H1 (cell line): ENCODE results near the gene RNF187. TPM values are rescaled to one million over a fixed set of nuclear protein-coding genes. Genes with fewer than 3 reads are reported as not detected.

Experiments used
- CTCF ChIA-PET: fragments of 300-600 bp; sonication (Branson Sonifier 250); formaldehyde crosslinking; loops from one replicate; lab custom pipeline; 2021; ENCODE audit not compliant: partially characterized antibody; lab: Charles Lee
- POLR2A ChIA-PET: fragments of 300-600 bp; sonication (Branson Sonifier 250); formaldehyde crosslinking; loops from one replicate; lab custom pipeline; 2021; ENCODE audit warnings: inconsistent platforms; ENCODE audit not compliant: partially characterized antibody; lab: Charles Lee
- DNase-seq, 2 experiments: peaks; one replicate each; pipeline versions ENCODE4 v3.0.0 to v3.0.0-alpha.2; 2010 to 2022; ENCODE audit warnings: low spot score in 2 of 2, low read depth in 1 of 2, mixed read lengths in 1 of 2
- FAIRE-seq: peaks from 2 replicates; lab custom pipeline; 2011; peaks lifted over from hg19 to GRCh38; lab: Jason Lieb, UNC
- H2AFZ ChIP-seq: 2 replicates; pipeline ENCODE4 v1.8.1; 2012; ENCODE audit warnings: low read length, inconsistent platforms
- H2AK5ac ChIP-seq: 2 replicates; pipeline ENCODE4 v1.6.1; 2013; ENCODE audit warnings: low read depth, low read length
- H2BK120ac ChIP-seq: replicated peaks from 2 replicates; pipeline ENCODE3; 2013; ENCODE audit warnings: low read depth, low read length, inconsistent platforms
- H2BK12ac ChIP-seq: 2 replicates; pipeline ENCODE4 v1.6.1; 2013; ENCODE audit warnings: low read depth, low read length
- H2BK15ac ChIP-seq: 2 replicates; pipeline ENCODE4 v1.6.1; 2013; ENCODE audit warnings: low read length
- H2BK20ac ChIP-seq: 2 replicates; pipeline ENCODE4 v1.6.1; 2013; ENCODE audit warnings: low read length
- H2BK5ac ChIP-seq: 2 replicates; pipeline ENCODE4 v1.6.1; 2013; ENCODE audit warnings: low read depth, low read length
- H3K14ac ChIP-seq: 2 replicates; pipeline ENCODE4 v1.6.1; 2013; ENCODE audit warnings: inconsistent platforms; ENCODE audit not compliant: insufficient read length
- H3K18ac ChIP-seq: 2 replicates; pipeline ENCODE4 v1.6.1; 2013; ENCODE audit warnings: low read length; ENCODE audit errors: extremely low read depth
- H3K23ac ChIP-seq: 2 replicates; pipeline ENCODE4 v1.6.1; 2013; ENCODE audit warnings: inconsistent platforms; ENCODE audit not compliant: insufficient read length
- H3K23me2 ChIP-seq: 2 replicates; pipeline ENCODE4 v1.6.1; 2013; ENCODE audit warnings: low read depth, low read length
- H3K27ac ChIP-seq: 2 replicates; pipeline ENCODE4 v1.6.1; 2011; ENCODE audit warnings: low read depth, low read length, inconsistent platforms
- H3K27me3 ChIP-seq, 4 experiments: replicated peaks in 1 of 4; 1 replicate in 1 of 4; 2 replicates in 3 of 4; pipeline versions ENCODE4 v1.6.1 to v1.8.1; 2011 to 2013; ENCODE audit warnings: low read length in 3 of 4, mild to moderate bottlenecking in 3 of 4, inconsistent platforms in 2 of 4, mixed read lengths in 2 of 4, moderate library complexity in 1 of 4; ENCODE audit not compliant: control insufficient read depth in 3 of 4, insufficient read depth in 3 of 4; ENCODE audit errors: extremely low read depth in 1 of 4
- H3K36me3 ChIP-seq, 4 experiments: 2 replicates each; pipeline versions ENCODE4 v1.6.1 to v1.8.1; 2011 to 2013; ENCODE audit warnings: mild to moderate bottlenecking in 4 of 4, low read length in 3 of 4, moderate library complexity in 2 of 4, control low read depth in 1 of 4, inconsistent platforms in 1 of 4; ENCODE audit not compliant: insufficient read depth in 4 of 4, control insufficient read depth in 2 of 4
- H3K4ac ChIP-seq: replicated peaks from 2 replicates; pipeline ENCODE3; 2013; ENCODE audit warnings: low read length, low read depth, mixed read lengths, inconsistent platforms; ENCODE audit not compliant: insufficient read length
- H3K4me1 ChIP-seq, 4 experiments: replicated peaks in 1 of 4; 1 replicate in 1 of 4; 2 replicates in 3 of 4; pipeline versions ENCODE4 v1.6.1 to v1.8.1; 2011 to 2013; ENCODE audit warnings: low read length in 3 of 4, inconsistent platforms in 2 of 4, mixed read lengths in 1 of 4; ENCODE audit not compliant: insufficient read depth in 4 of 4, control insufficient read depth in 3 of 4
- H3K4me2 ChIP-seq, 2 experiments: 2 replicates each; pipeline versions ENCODE4 v1.6.1 to v1.8.1; 2011 to 2013; ENCODE audit warnings: low read depth in 2 of 2, low read length in 2 of 2, control low read depth in 1 of 2, inconsistent platforms in 1 of 2, mild to moderate bottlenecking in 1 of 2; ENCODE audit not compliant: insufficient read depth in 1 of 2
- H3K4me3 ChIP-seq, 4 experiments: fragments of 200-600, 300-600 bp in 1 of 4; sonication (generic), shearing (Covaris generic), sonication (Bioruptor Twin) in 1 of 4; 2 replicates each; pipeline versions ENCODE4 v1.5.1 to v1.8.1; 2011 to 2016; ENCODE audit warnings: low read length in 4 of 4, low read depth in 3 of 4, control low read depth in 2 of 4, inconsistent platforms in 2 of 4, mild to moderate bottlenecking in 2 of 4, mixed read lengths in 1 of 4, moderate library complexity in 1 of 4; ENCODE audit not compliant: insufficient read depth in 2 of 4; ENCODE audit errors: extremely low read depth in 1 of 4
- H3K56ac ChIP-seq: replicated peaks from 2 replicates; pipeline ENCODE3; 2013; ENCODE audit warnings: low read depth, mild to moderate bottlenecking, mixed read lengths, low read length, inconsistent platforms; ENCODE audit not compliant: insufficient read length
- H3K79me1 ChIP-seq: 2 replicates; pipeline ENCODE4 v1.6.1; 2013; ENCODE audit warnings: low read depth, low read length, control low read depth
- H3K79me2 ChIP-seq, 2 experiments: 2 replicates each; pipeline versions ENCODE4 v1.6.1 to v1.8.1; 2012 to 2013; ENCODE audit warnings: low read length in 2 of 2, mild to moderate bottlenecking in 2 of 2, inconsistent platforms in 1 of 2; ENCODE audit not compliant: insufficient read depth in 2 of 2, control insufficient read depth in 1 of 2
- H3K9ac ChIP-seq, 4 experiments: replicated peaks in 1 of 4; 1 replicate in 1 of 4; 2 replicates in 3 of 4; pipeline versions ENCODE4 v1.6.1 to v1.8.1; 2011 to 2013; ENCODE audit warnings: low read depth in 3 of 4, low read length in 3 of 4, control low read depth in 2 of 4, mild to moderate bottlenecking in 2 of 4, moderate library complexity in 2 of 4, inconsistent platforms in 1 of 4; ENCODE audit errors: extremely low read depth in 1 of 4
- H3K9me3 ChIP-seq, 2 experiments: 2 replicates each; pipeline versions ENCODE4 v1.6.1 to v1.8.1; 2012 to 2013; ENCODE audit warnings: mild to moderate bottlenecking in 2 of 2, moderate library complexity in 2 of 2, control low read depth in 1 of 2, inconsistent platforms in 1 of 2, low read depth in 1 of 2, low read length in 1 of 2, mixed read lengths in 1 of 2; ENCODE audit not compliant: insufficient read depth in 2 of 2
- H4K20me1 ChIP-seq, 2 experiments: replicated peaks in 1 of 2; 2 replicates each; pipeline versions ENCODE3 to v1.8.1; 2011 to 2013; ENCODE audit warnings: inconsistent platforms in 2 of 2, low read length in 2 of 2, mild to moderate bottlenecking in 1 of 2; ENCODE audit not compliant: insufficient read depth in 2 of 2, control insufficient read depth in 1 of 2
- H4K5ac ChIP-seq: 2 replicates; pipeline ENCODE4 v1.6.1; 2013; ENCODE audit warnings: low read length, low read depth, mixed read lengths, inconsistent platforms; ENCODE audit not compliant: insufficient read length
- H4K8ac ChIP-seq: 2 replicates; pipeline ENCODE4 v1.8.0; 2013; ENCODE audit warnings: mild to moderate bottlenecking, moderate library complexity, low read length, inconsistent platforms; ENCODE audit not compliant: insufficient read depth; ENCODE audit errors: extremely low read depth
- H4K91ac ChIP-seq: replicated peaks from 2 replicates; pipeline ENCODE3; 2013; ENCODE audit warnings: low read length, mixed read lengths, inconsistent platforms; ENCODE audit not compliant: insufficient read length
- MAFK ChIP-seq: IDR thresholded peaks from 2 replicates; pipeline ENCODE4 v1.6.1; 2012; ENCODE audit warnings: low read depth, mild to moderate bottlenecking, improper control_type of control experiment, low read length
- POLR2AphosphoS5 ChIP-seq: IDR thresholded peaks from 2 replicates; pipeline ENCODE4 v1.6.1; 2011; ENCODE audit warnings: low read depth, low read length
- RAD21 ChIP-seq, 2 experiments: IDR thresholded peaks in 1 of 2; conservative IDR thresholded peaks in 1 of 2; 2 replicates each; pipeline ENCODE4 v1.6.1; 2011; ENCODE audit warnings: low read depth in 2 of 2, low read length in 2 of 2, improper control_type of control experiment in 1 of 2, inconsistent platforms in 1 of 2, mild to moderate bottlenecking in 1 of 2, moderate library complexity in 1 of 2
- SRF ChIP-seq: IDR thresholded peaks from 2 replicates; pipeline ENCODE4 v1.6.1; 2011; ENCODE audit warnings: mild to moderate bottlenecking, low read depth, low read length, moderate library complexity
- WGBS, 2 experiments: shearing (Covaris generic) in 1 of 2; methylation state at CpG; one replicate each; pipeline versions ENCODE4 v1.1.6 to v1.1.7; 2013 to 2015; ENCODE audit warnings: low lambda C conversion rate in 2 of 2, mixed read lengths in 2 of 2, inconsistent platforms in 1 of 2, low coverage in 1 of 2, missing lambda C conversion rate in 1 of 2; ENCODE audit not compliant: insufficient replicate concordance in 2 of 2, insufficient coverage in 1 of 2, insufficient read length in 1 of 2; ENCODE audit errors: extremely low coverage in 1 of 2, missing lambda C conversion rate in 1 of 2; 5-methylcytosine and 5-hydroxymethylcytosine counted together
- polyA plus RNA-seq, 7 experiments: library from polyadenylated mRNA; depleted of rRNA in 3 of 7; stranded (reverse) in 5 of 7; unstranded in 2 of 7; fragments of >200 nt in 5 of 7; fragments of 200-250 nt in 2 of 7; gene quantifications; 1 replicate in 5 of 7; 2 replicates in 1 of 7; 4 replicates in 1 of 7; pipeline versions ENCODE4 v1.2.1 to v1.2.3, GENCODE V29; 2011 to 2013; ENCODE audit warnings: missing spikeins in 2 of 7, mixed read lengths in 2 of 7
- total RNA-seq: library from RNA; stranded (reverse); fragmentation: NEBNext Ultra II Directional; extraction: Animal tissue kit (Norgen Biotek cat#: 25700); gene quantifications from 2 replicates; pipeline ENCODE4 v1.2.1, GENCODE V29; 2021
- TF ChIP-seq, protein P1 (sequence below), 3 experiments: IDR thresholded peaks; 1 replicate in 2 of 3; 2 replicates in 1 of 3; pipeline versions ENCODE4 v1.5.1 to v1.6.1; 2011; ENCODE audit warnings: low read length in 3 of 3, mild to moderate bottlenecking in 3 of 3, inconsistent platforms in 2 of 3, low read depth in 1 of 3, moderate library complexity in 1 of 3; ENCODE audit not compliant: insufficient read depth in 1 of 3; ENCODE audit errors: control extremely low read depth in 1 of 3

The RNF187 gene
- total and polyA plus RNA-seq, 2 of the 8 experiments (the other 6 are each of a cell fraction or from before 2014, with no cell fraction given) = 47.0 to 113 TPM

DNA sequence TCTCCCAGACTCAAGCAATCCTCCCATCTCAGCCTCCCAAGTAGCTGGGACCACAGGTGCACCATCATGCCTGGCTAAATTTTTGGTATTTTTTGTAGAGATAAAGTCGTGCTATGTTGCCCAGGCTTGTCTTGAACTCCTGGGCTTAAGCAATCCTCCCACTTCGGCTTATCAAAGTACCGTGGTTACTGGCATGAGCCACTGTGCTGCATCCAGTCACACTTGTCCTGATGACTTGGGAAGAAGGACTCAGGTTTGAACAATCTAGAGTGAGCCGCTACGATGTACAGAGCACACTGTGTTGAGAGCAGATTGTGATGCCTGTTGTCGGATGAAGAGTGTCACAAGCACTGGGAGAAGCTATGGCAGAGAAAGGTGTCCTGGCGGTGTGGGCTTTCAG, 27.2 kb downstream of the RNF187 start:
- Histone ChIP-seq H3K4ac (no peak overlapping the region), H4K20me1 (peaks cover 0 to 2% of the 10 kb centered on the region in 2 experiments), H3K23ac (no peak overlapping the region), H3K79me2 (no peaks in the 10 kb centered on the region), H3K9me3 (no peaks in the 10 kb centered on the region), H3K9ac (no peak overlapping the region), H3K79me1 (no peaks in the 10 kb centered on the region), H2BK120ac (no peak overlapping the region), H4K8ac (no peak overlapping the region), H4K5ac (no peak overlapping the region), H4K91ac (no peak overlapping the region), H2AFZ (no peak overlapping the region), H2BK5ac (no peak overlapping the region), H3K4me2 (no peak overlapping the region), H3K56ac (no peak overlapping the region), H3K18ac (no peak overlapping the region), H3K14ac (no peak overlapping the region), H2BK20ac (no peak overlapping the region), H3K27ac (no peak overlapping the region), H2BK15ac (no peak overlapping the region), H3K23me2 (no peaks in the 10 kb centered on the region), H3K4me3 (no peak overlapping the region), H3K36me3 (no peaks in the 10 kb centered on the region), H3K4me1 (no peaks in the 10 kb centered on the region), H3K27me3 (peaks cover 0 to 48% (median 20%) of the 10 kb centered on the region in 4 experiments; a peak in 6 of 7 replicates), H2AK5ac (0 out of 2 replicates have a peak overlapping the region, but pooled peaks have one; percentile 9), H2BK12ac (no peak overlapping the region)
- POLR2A ChIA-PET = interaction anchor here (0.6 to 1.6 kb wide), 3 partner anchors 46 to 107 kb away, joined by 3 to 8 read pairs (median 3); a partner anchor contains a TSS
- CTCF ChIA-PET = interaction anchor here (0.7 to 9.2 kb wide), 20 partner anchors 10 to 515 kb away, joined by 3 to 66 read pairs (median 4); a partner anchor contains a TSS
- TF ChIP-seq, protein P1, sequence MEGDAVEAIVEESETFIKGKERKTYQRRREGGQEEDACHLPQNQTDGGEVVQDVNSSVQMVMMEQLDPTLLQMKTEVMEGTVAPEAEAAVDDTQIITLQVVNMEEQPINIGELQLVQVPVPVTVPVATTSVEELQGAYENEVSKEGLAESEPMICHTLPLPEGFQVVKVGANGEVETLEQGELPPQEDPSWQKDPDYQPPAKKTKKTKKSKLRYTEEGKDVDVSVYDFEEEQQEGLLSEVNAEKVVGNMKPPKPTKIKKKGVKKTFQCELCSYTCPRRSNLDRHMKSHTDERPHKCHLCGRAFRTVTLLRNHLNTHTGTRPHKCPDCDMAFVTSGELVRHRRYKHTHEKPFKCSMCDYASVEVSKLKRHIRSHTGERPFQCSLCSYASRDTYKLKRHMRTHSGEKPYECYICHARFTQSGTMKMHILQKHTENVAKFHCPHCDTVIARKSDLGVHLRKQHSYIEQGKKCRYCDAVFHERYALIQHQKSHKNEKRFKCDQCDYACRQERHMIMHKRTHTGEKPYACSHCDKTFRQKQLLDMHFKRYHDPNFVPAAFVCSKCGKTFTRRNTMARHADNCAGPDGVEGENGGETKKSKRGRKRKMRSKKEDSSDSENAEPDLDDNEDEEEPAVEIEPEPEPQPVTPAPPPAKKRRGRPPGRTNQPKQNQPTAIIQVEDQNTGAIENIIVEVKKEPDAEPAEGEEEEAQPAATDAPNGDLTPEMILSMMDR (IDR thresholded peaks at IDR 0.05; ENCODE audit: control extremely low read depth in 1 of 3, insufficient read depth in 1 of 3, low read depth in 1 of 3, low read length in 3 of 3) = no peak
- TF ChIP-seq MAFK (no peak), POLR2AphosphoS5 (no peak), SRF (no peak), RAD21 (IDR thresholded peaks at IDR 0.05 in 1 of 2, conservative IDR thresholded peaks at IDR 0.05 in 1 of 2; ENCODE audit: low read depth in 2 of 2, low read length in 2 of 2) (no peak)
- 74% methylated on average over 7 of the region's 7 CpGs; no CpG with 5 or more reads in 1 of the 2 experiments for WGBS, 2 experiments
- FAIRE-seq (no peak), DNase-seq (no peak)
